Type B pancreatic cell (in vitro differentiated cells): ENCODE results near the gene GRK5. TPM values are rescaled to one million over a fixed set of nuclear protein-coding genes. Genes with fewer than 3 reads are reported as not detected.

Experiments
- DNase-seq: peaks from one replicate; pipeline ENCODE4 v3.0.0; 2021; ENCODE audit warnings: mixed read lengths; ENCODE audit not compliant: unreplicated experiment; ENCODE audit errors: extremely low spot score
- H3K27ac Mint-ChIP-seq: 2 replicates; pipeline ENCODE4 v1.8.0; 2021; ENCODE audit warnings: mild to moderate bottlenecking, mixed read lengths
- H3K27me3 Mint-ChIP-seq: 2 replicates; pipeline ENCODE4 v1.8.0; 2021; ENCODE audit warnings: mixed read lengths
- H3K36me3 Mint-ChIP-seq: 2 replicates; pipeline ENCODE4 v1.8.0; 2021; ENCODE audit warnings: mixed read lengths
- H3K4me1 Mint-ChIP-seq: one replicate; pipeline ENCODE4 v1.8.0; 2021; ENCODE audit warnings: mixed read lengths; ENCODE audit not compliant: unreplicated experiment
- H3K4me3 Mint-ChIP-seq: 2 replicates; pipeline ENCODE4 v1.8.0; 2021; ENCODE audit warnings: mild to moderate bottlenecking, mixed read lengths
- H3K9me3 Mint-ChIP-seq: 2 replicates; pipeline ENCODE4 v1.8.0; 2021; ENCODE audit warnings: mixed read lengths
- total RNA-seq: library from RNA; stranded (reverse); gene quantifications from 2 replicates; pipeline ENCODE4 v1.2.1, GENCODE V29; 2021; ENCODE audit warnings: low replicate concordance
- TF ChIP-seq, protein P1 (sequence below): fragments of 200-600 bp; sonication (generic); conservative IDR thresholded peaks from 2 replicates; pipeline ENCODE4 v1.5.0; 2021; ENCODE audit warnings: antibody characterized with exemption, mild to moderate bottlenecking

GRK5 gene
- total RNA-seq, 1 donor from 2014 or later: 24.8 TPM

DNA sequence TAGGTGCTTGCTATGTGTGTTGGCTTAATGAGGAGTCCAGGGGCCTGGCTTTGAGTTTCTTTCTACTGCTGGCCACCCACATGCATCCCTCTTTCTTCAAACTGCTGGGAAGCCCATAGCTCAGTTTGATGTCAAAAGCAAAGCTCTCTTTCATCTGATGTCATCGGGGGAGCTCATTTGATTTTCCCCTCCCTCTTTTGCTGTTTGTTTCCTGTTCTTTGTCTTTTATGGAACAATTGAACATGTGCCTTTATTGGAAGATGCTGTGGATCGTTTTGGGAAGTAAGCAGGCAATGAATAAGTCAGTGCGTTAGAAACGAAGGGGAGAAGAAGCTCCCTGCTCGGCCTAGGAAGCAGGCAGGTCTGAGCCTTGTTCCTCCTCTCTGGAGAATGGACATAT lies 140.7 kb downstream of the GRK5 start:
- no peaks in the 10 kb centered on the region for H3K9me3 Mint-ChIP-seq
- peaks cover 7% of the 10 kb centered on the region for H3K36me3 Mint-ChIP-seq
- TF ChIP-seq, protein P1, sequence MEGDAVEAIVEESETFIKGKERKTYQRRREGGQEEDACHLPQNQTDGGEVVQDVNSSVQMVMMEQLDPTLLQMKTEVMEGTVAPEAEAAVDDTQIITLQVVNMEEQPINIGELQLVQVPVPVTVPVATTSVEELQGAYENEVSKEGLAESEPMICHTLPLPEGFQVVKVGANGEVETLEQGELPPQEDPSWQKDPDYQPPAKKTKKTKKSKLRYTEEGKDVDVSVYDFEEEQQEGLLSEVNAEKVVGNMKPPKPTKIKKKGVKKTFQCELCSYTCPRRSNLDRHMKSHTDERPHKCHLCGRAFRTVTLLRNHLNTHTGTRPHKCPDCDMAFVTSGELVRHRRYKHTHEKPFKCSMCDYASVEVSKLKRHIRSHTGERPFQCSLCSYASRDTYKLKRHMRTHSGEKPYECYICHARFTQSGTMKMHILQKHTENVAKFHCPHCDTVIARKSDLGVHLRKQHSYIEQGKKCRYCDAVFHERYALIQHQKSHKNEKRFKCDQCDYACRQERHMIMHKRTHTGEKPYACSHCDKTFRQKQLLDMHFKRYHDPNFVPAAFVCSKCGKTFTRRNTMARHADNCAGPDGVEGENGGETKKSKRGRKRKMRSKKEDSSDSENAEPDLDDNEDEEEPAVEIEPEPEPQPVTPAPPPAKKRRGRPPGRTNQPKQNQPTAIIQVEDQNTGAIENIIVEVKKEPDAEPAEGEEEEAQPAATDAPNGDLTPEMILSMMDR: no peak
- H3K27ac Mint-ChIP-seq: no peak overlapping the region
- H3K27me3 Mint-ChIP-seq: no peaks in the 10 kb centered on the region
- no peak for DNase-seq
- H3K4me3 Mint-ChIP-seq: no peak overlapping the region
- H3K4me1 Mint-ChIP-seq: peaks cover 22% of the 10 kb centered on the region

DNA sequence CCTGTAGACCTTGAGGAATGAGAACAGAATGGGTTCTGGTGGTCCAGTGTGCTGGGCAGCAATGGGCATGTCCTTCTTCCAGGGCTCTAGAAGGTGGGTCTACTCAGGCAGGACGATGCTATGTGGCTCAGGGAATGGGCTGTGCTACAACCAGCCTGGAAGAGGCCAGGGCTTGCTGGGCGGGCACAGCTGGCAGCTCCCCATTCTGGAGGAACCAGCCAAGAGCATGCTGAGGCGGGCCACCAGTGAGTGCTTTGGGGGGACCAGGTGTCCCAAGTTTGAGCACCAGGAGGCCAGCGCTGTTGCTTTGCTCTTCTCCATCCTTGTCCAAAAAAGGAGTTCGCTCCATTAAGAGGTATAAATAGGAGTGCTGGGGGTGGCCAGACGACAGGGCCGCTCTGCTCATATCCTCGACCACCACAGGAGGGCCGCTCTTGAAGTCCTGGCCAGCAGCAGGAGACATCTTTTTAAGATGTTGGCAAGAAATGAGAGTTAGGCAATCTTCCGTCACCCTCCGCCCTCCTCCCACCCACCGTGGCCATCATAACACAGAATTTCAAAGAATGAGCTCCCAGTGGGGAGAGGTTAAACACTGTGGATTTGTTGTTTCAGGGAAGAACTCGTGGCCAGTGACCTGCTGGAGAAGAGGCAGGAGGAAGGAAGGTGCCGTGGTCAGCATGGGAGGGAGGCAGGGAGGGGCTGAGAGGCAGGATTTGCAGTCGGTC lies 141.3 kb downstream of the GRK5 start:
- H3K4me3 Mint-ChIP-seq: no peak overlapping the region

DNA sequence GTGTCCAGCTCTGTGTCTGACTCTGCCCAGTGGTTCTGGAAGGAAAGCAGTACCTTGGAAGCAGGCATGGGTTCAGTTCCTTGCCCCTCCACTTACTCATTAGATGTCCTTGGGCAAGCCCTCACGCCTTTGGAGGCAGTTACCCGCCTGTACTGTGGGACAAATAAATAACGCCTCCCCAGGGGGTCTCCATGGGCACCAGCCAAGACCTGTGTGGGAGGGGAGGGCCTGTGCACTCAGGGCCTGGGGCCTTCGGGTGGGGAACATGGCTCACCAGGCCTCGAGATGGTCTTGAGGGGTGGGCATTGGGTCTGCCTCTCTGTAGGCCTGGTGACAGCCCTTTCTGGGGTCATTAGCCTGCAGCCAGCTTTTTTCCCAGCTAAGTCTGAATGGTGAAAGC lies 142.0 kb downstream of the GRK5 start:
- H3K4me3 Mint-ChIP-seq: no peak overlapping the region
- no peaks in the 10 kb centered on the region for H3K9me3 Mint-ChIP-seq
- H3K27ac Mint-ChIP-seq: no peak overlapping the region
- peaks cover 8% of the 10 kb centered on the region for H3K36me3 Mint-ChIP-seq
- H3K27me3 Mint-ChIP-seq: no peaks in the 10 kb centered on the region
- H3K4me1 Mint-ChIP-seq: peaks cover 22% of the 10 kb centered on the region
- DNase-seq: no peak
- TF ChIP-seq, protein P1: no peak

More for the DNA sequence above, 141.3 kb downstream of the GRK5 start:
- DNase-seq: no peak
- no peaks in the 10 kb centered on the region for H3K9me3 Mint-ChIP-seq
- peaks cover 8% of the 10 kb centered on the region for H3K36me3 Mint-ChIP-seq
- H3K27ac Mint-ChIP-seq: no peak overlapping the region
- no peaks in the 10 kb centered on the region for H3K27me3 Mint-ChIP-seq
- H3K4me1 Mint-ChIP-seq: peaks cover 22% of the 10 kb centered on the region
- TF ChIP-seq, protein P1: no peak

DNA sequence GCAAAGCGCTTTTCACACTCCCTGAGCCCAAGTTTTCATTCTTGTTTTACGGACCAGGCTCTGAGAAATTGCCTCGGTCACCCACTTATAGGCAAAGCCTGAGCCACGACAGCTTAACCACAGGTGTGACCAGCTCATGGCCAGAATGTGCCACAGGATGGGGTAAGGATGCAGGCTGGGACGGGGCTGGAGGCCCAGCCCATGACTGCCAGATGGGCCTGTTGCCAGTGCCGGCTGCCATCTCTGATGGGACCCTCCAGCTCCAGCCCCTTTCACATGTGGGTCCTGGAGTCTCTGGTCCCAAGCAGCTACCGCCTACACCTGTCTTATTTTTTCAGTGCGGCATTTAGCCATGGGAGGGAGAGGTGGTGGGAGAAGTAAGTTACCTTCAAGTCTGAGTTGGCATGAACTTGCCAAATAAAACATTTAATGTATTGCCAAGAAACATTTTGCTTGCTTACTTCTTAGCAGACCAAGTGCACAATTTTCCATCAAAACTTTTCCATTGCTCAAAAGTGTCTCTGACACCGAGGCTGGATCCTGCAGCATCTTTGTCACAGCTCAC lies 142.6 kb downstream of the GRK5 start:
- no peaks in the 10 kb centered on the region for H3K9me3 Mint-ChIP-seq
- TF ChIP-seq, protein P1: no peak
- H3K27ac Mint-ChIP-seq: no peak overlapping the region
- DNase-seq: no peak
- H3K36me3 Mint-ChIP-seq: peaks cover 8% of the 10 kb centered on the region
- no peak overlapping the region for H3K4me3 Mint-ChIP-seq
- peaks cover 22% of the 10 kb centered on the region for H3K4me1 Mint-ChIP-seq
- H3K27me3 Mint-ChIP-seq: no peaks in the 10 kb centered on the region

DNA sequence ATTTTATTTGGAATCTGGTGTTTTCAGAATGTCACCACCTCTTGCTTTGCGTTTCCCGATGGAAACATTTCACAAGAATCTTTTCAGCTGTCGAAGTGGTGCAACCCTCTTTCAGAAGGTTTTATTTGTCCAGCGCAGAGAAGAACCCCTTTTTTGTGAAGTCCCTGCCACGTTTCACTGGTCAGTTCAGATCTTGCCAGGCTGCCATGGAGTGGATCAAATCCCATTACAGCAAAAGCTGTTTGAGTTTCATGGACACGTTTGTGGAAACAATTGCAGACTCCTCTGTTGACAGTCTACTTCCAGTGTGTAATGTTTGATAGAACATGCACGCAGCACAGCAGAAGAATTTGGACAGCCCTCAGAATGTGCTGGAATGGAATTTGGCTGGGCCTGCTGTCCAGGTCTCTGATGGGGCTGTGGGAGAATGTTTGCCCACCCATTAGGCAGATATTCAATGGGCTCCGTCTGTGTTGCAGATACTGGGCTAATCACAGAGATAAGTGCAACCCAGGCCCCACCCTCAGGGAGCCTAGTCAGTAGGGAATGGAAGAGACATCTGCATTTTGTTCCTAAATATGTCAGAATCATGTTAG lies 143.2 kb downstream of the GRK5 start:
- TF ChIP-seq, protein P1: no peak
- Mint-ChIP-seq H3K4me1 (peaks cover 17% of the 10 kb centered on the region), H3K4me3 (no peak overlapping the region), H3K27ac (no peak overlapping the region), H3K36me3 (peaks cover 8% of the 10 kb centered on the region), H3K27me3 (no peaks in the 10 kb centered on the region), H3K9me3 (peaks cover 1% of the 10 kb centered on the region)
- DNase-seq: no peak
